HCT116 (cell line): ENCODE results near the gene RAB40C. TPM values are rescaled to one million over a fixed set of nuclear protein-coding genes. Genes with fewer than 3 reads are reported as not detected.

ENCODE experiments used
- ATAC-seq: fragments of 200-7000 bp; cut with Tn5 transposase; 2 replicates; pipeline ENCODE4 v1.9.1; 2020; ENCODE audit warnings: mild to moderate bottlenecking, moderate library complexity
- BruUV-seq: library from RNA; stranded (reverse); fragments of 400-500 nt; replicated peaks from 2 replicates; lab custom pipeline; 2021; lab: Mats Ljungman, UMichigan
- CTCF ChIA-PET: fragments of 300-600 bp; sonication (Branson Sonifier 250); formaldehyde crosslinking; loops from one replicate; lab custom pipeline; 2021; ENCODE audit warnings: antibody characterized with exemption; lab: Charles Lee
- POLR2A ChIA-PET: fragments of 300-600, 350-600 bp; sonication (Branson Sonifier 250); formaldehyde crosslinking; loops from one replicate; lab custom pipeline; 2021; ENCODE audit warnings: antibody characterized with exemption; lab: Charles Lee
- RAD21 ChIA-PET, 2 experiments: fragments of 300-600 bp; sonication (Branson Sonifier 250); formaldehyde crosslinking; loops; one replicate each; lab custom pipeline; 2023; ENCODE audit warnings: low total read pairs in 2 of 2; ENCODE audit not compliant: uncharacterized antibody in 2 of 2, unreplicated experiment in 2 of 2, low non-redundant PET in 1 of 2; lab: Charles Lee
- DNase-seq: peaks from one replicate; pipeline ENCODE4 v3.0.0-alpha.2; 2010; ENCODE audit warnings: low read depth, low spot score
- H2AFZ ChIP-seq: fragments of 200-600 bp; shearing (Covaris generic), sonication (generic); 2 replicates; pipeline ENCODE4 v1.6.1; 2017; ENCODE audit warnings: low read depth, mixed run types, mixed read lengths, antibody characterized with exemption, low read length; ENCODE audit not compliant: poor library complexity, severe bottlenecking
- H3K27ac ChIP-seq: 2 replicates; pipeline ENCODE4 v1.5.1; 2012; ENCODE audit warnings: low read depth, low read length
- H3K27me3 ChIP-seq: fragments of 200-600 bp; sonication (generic); 2 replicates; pipeline ENCODE4 v1.6.1; 2016; ENCODE audit warnings: mixed run types, low read length, mixed read lengths; ENCODE audit not compliant: insufficient read depth
- H3K36me3 ChIP-seq, 2 experiments: fragments of 200-500 bp in 1 of 2; fragments of 200-600 bp in 1 of 2; sonication (Bioruptor generic) in 1 of 2; sonication (generic) in 1 of 2; 2 replicates each; pipeline versions ENCODE4 v1.5.1 to v1.6.1; 2014 to 2016; ENCODE audit warnings: low read length in 2 of 2, inconsistent platforms in 1 of 2, mixed read lengths in 1 of 2, mixed run types in 1 of 2; ENCODE audit not compliant: insufficient read depth in 2 of 2, control insufficient read depth in 1 of 2
- H3K4me1 ChIP-seq, 2 experiments: fragments of 200-600 bp in 1 of 2; sonication (generic) in 1 of 2; 2 replicates each; pipeline versions ENCODE4 v1.5.1 to v1.6.1; 2012 to 2017; ENCODE audit warnings: low read length in 2 of 2, inconsistent platforms in 1 of 2, mild to moderate bottlenecking in 1 of 2, mixed read lengths in 1 of 2, mixed run types in 1 of 2, moderate library complexity in 1 of 2; ENCODE audit not compliant: insufficient read depth in 2 of 2, control insufficient read depth in 1 of 2
- H3K4me2 ChIP-seq: fragments of 200-600 bp; sonication (generic); 2 replicates; pipeline ENCODE4 v1.6.1; 2017; ENCODE audit warnings: mixed run types, low read length, mixed read lengths
- H3K4me3 ChIP-seq, 2 experiments: fragments of 200-600 bp in 1 of 2; sonication (generic) in 1 of 2; replicated peaks in 1 of 2; 2 replicates each; pipeline ENCODE4 v1.5.1; 2011 to 2016; ENCODE audit warnings: low read length in 2 of 2, control low read depth in 1 of 2, low read depth in 1 of 2, mild to moderate bottlenecking in 1 of 2, mixed read lengths in 1 of 2, mixed run types in 1 of 2
- H3K79me2 ChIP-seq: fragments of 200-600 bp; sonication (generic); 2 replicates; pipeline ENCODE4 v1.6.1; 2017; ENCODE audit warnings: mild to moderate bottlenecking, mixed run types, low read length, moderate library complexity, mixed read lengths; ENCODE audit not compliant: insufficient read depth
- H3K9ac ChIP-seq: fragments of 200-600 bp; sonication (generic); 2 replicates; pipeline ENCODE4 v1.6.1; 2016; ENCODE audit warnings: low read length, mixed read lengths
- H3K9me2 ChIP-seq: fragments of 200-600 bp; sonication (generic), shearing (Covaris generic); 2 replicates; pipeline ENCODE4 v1.6.1; 2017; ENCODE audit warnings: mixed run types, mild to moderate bottlenecking, moderate library complexity; ENCODE audit not compliant: insufficient read depth
- H3K9me3 ChIP-seq, 2 experiments: fragments of 200-500 bp in 1 of 2; fragments of 200-600 bp in 1 of 2; sonication (Bioruptor generic) in 1 of 2; sonication (generic) in 1 of 2; 2 replicates each; pipeline ENCODE4 v1.6.1; 2014 to 2017; ENCODE audit warnings: low read length in 2 of 2, mixed read lengths in 2 of 2, inconsistent platforms in 1 of 2, low read depth in 1 of 2, mild to moderate bottlenecking in 1 of 2, mixed run types in 1 of 2, moderate library complexity in 1 of 2; ENCODE audit not compliant: control insufficient read depth in 1 of 2, insufficient read depth in 1 of 2
- H4K20me1 ChIP-seq: fragments of 200-600 bp; sonication (generic), shearing (Covaris generic); 2 replicates; pipeline ENCODE4 v1.6.1; 2017; ENCODE audit warnings: mixed run types, mild to moderate bottlenecking, moderate library complexity; ENCODE audit not compliant: insufficient read depth
- CEBPB ChIP-seq: IDR thresholded peaks from 2 replicates; pipeline ENCODE4 v1.6.1; 2012; ENCODE audit warnings: low read depth
- FOSL1 ChIP-seq: IDR thresholded peaks from 2 replicates; pipeline ENCODE4 v1.6.1; 2012; ENCODE audit warnings: low read depth
- JUND ChIP-seq: IDR thresholded peaks from 2 replicates; pipeline ENCODE4 v1.6.1; 2012
- POLR2AphosphoS5 ChIP-seq: IDR thresholded peaks from 2 replicates; pipeline ENCODE4 v1.6.1; 2011; ENCODE audit warnings: mild to moderate bottlenecking, low read depth, low read length, moderate library complexity
- SIN3A ChIP-seq: IDR thresholded peaks from 2 replicates; pipeline ENCODE4 v1.6.1; 2012; ENCODE audit warnings: low read depth
- SP1 ChIP-seq: IDR thresholded peaks from 2 replicates; pipeline ENCODE4 v1.6.1; 2012; ENCODE audit warnings: low read depth
- SRF ChIP-seq: IDR thresholded peaks from 2 replicates; pipeline ENCODE4 v1.6.1; 2012; ENCODE audit warnings: low read depth
- TCF7L2 ChIP-seq: IDR thresholded peaks from 2 replicates; pipeline ENCODE4 v1.7.0; 2011; ENCODE audit warnings: borderline replicate concordance, inconsistent platforms; ENCODE audit not compliant: insufficient read depth, insufficient read length; ENCODE audit errors: extremely low read depth
- ZFX ChIP-seq: fragments of 450-650 bp; IDR thresholded peaks from 2 replicates; pipeline ENCODE4 v1.6.1; 2017
- ZNF274 ChIP-seq: fragments of 200-500 bp; sonication (Bioruptor generic); IDR thresholded peaks from 2 replicates; pipeline ENCODE4 v1.6.1; 2014; ENCODE audit warnings: mild to moderate bottlenecking, low read depth, low read length, inconsistent platforms
- intact Hi-C: fragments of 100-400 bp; cut with micrococcal nuclease; formaldehyde crosslinking; loops from 2 replicates; pipeline ENCODE4 v1.10.0; 2022
- total RNA-seq: library from RNA; stranded (reverse); gene quantifications from one replicate; pipeline ENCODE4 v1.2.1, GENCODE V29; 2021; ENCODE audit not compliant: unreplicated experiment
- TF ChIP-seq, protein P1 (sequence below): IDR thresholded peaks from 2 replicates; pipeline ENCODE4 v1.6.1; 2011; ENCODE audit warnings: mild to moderate bottlenecking, low read length, moderate library complexity; ENCODE audit not compliant: insufficient replicate concordance; ENCODE audit errors: extremely low read depth
- TF ChIP-seq, protein P2 (sequence below): IDR thresholded peaks from 2 replicates; pipeline ENCODE4 v1.6.1; 2012; ENCODE audit warnings: low read depth
- TF ChIP-seq, protein P3 (sequence below), 3 experiments: fragments of 200-600 bp in 1 of 3; sonication (generic) in 1 of 3; IDR thresholded peaks in 2 of 3; conservative IDR thresholded peaks in 1 of 3; 2 replicates each; pipeline ENCODE4 v1.5.1; 2012 to 2017; ENCODE audit warnings: low read depth in 2 of 3, low read length in 2 of 3, antibody characterized with exemption in 1 of 3, borderline replicate concordance in 1 of 3, control low read depth in 1 of 3, mild to moderate bottlenecking in 1 of 3, mixed read lengths in 1 of 3, mixed run types in 1 of 3, moderate library complexity in 1 of 3; ENCODE audit not compliant: insufficient read depth in 1 of 3

RAB40C gene
- total RNA-seq, 1 experiment from 2014 or later = 14.1 TPM

DNA sequence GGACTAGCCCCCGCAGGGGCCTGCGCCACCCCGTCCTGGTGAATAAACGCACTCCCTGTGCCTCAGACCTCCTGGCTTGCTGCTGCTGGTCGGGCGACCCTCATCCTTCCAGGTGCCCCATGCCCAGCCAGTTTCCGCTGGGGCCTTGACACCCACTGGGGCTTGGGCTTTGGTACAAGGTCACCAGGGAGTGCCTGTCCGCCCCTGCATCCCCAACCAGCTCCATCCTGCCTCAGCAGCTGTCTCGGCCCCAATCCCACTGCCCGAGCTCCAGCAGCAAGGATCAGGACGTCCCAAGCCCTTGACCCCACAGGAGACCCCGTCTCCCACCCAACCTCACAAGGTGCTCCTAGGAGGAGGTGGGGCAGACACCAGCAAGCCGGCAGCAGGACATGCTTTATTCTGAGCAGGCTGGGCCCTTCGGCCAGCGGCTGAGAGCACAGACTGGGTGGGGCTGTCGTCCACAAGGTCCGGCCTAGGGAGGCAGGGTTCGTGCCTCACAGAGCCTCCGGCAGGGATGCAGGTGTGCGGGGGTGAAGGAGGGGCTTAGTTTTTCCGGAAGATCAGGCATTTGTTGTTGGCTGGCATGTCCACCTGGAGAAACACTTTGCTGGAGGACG is 44.3 kb downstream of the RAB40C start:
- H3K4me2 ChIP-seq = no peak overlapping the region
- H4K20me1 ChIP-seq = no peaks in the 10 kb centered on the region
- TF ChIP-seq, protein P1, sequence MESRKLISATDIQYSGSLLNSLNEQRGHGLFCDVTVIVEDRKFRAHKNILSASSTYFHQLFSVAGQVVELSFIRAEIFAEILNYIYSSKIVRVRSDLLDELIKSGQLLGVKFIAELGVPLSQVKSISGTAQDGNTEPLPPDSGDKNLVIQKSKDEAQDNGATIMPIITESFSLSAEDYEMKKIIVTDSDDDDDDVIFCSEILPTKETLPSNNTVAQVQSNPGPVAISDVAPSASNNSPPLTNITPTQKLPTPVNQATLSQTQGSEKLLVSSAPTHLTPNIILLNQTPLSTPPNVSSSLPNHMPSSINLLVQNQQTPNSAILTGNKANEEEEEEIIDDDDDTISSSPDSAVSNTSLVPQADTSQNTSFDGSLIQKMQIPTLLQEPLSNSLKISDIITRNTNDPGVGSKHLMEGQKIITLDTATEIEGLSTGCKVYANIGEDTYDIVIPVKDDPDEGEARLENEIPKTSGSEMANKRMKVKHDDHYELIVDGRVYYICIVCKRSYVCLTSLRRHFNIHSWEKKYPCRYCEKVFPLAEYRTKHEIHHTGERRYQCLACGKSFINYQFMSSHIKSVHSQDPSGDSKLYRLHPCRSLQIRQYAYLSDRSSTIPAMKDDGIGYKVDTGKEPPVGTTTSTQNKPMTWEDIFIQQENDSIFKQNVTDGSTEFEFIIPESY = no peak
- TF ChIP-seq POLR2AphosphoS5 = no peak
- no peak for TF ChIP-seq ZNF274
- no peak for TF ChIP-seq ZFX
- TF ChIP-seq FOSL1 = no peak
- TF ChIP-seq, protein P2, sequence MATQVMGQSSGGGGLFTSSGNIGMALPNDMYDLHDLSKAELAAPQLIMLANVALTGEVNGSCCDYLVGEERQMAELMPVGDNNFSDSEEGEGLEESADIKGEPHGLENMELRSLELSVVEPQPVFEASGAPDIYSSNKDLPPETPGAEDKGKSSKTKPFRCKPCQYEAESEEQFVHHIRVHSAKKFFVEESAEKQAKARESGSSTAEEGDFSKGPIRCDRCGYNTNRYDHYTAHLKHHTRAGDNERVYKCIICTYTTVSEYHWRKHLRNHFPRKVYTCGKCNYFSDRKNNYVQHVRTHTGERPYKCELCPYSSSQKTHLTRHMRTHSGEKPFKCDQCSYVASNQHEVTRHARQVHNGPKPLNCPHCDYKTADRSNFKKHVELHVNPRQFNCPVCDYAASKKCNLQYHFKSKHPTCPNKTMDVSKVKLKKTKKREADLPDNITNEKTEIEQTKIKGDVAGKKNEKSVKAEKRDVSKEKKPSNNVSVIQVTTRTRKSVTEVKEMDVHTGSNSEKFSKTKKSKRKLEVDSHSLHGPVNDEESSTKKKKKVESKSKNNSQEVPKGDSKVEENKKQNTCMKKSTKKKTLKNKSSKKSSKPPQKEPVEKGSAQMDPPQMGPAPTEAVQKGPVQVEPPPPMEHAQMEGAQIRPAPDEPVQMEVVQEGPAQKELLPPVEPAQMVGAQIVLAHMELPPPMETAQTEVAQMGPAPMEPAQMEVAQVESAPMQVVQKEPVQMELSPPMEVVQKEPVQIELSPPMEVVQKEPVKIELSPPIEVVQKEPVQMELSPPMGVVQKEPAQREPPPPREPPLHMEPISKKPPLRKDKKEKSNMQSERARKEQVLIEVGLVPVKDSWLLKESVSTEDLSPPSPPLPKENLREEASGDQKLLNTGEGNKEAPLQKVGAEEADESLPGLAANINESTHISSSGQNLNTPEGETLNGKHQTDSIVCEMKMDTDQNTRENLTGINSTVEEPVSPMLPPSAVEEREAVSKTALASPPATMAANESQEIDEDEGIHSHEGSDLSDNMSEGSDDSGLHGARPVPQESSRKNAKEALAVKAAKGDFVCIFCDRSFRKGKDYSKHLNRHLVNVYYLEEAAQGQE = no peak
- TF ChIP-seq SRF = no peak
- TF ChIP-seq, protein P3, sequence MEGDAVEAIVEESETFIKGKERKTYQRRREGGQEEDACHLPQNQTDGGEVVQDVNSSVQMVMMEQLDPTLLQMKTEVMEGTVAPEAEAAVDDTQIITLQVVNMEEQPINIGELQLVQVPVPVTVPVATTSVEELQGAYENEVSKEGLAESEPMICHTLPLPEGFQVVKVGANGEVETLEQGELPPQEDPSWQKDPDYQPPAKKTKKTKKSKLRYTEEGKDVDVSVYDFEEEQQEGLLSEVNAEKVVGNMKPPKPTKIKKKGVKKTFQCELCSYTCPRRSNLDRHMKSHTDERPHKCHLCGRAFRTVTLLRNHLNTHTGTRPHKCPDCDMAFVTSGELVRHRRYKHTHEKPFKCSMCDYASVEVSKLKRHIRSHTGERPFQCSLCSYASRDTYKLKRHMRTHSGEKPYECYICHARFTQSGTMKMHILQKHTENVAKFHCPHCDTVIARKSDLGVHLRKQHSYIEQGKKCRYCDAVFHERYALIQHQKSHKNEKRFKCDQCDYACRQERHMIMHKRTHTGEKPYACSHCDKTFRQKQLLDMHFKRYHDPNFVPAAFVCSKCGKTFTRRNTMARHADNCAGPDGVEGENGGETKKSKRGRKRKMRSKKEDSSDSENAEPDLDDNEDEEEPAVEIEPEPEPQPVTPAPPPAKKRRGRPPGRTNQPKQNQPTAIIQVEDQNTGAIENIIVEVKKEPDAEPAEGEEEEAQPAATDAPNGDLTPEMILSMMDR (IDR thresholded peaks at IDR 0.05 in 2 of 3, conservative IDR thresholded peaks at IDR 0.05 in 1 of 3; ENCODE audit: borderline replicate concordance in 1 of 3, insufficient read depth in 1 of 3, low read depth in 2 of 3, low read length in 2 of 3) = no peak
- no peak for TF ChIP-seq JUND
- no peak for TF ChIP-seq CEBPB
- no peak for TF ChIP-seq SIN3A
- no peak for TF ChIP-seq SP1
- no peak for TF ChIP-seq TCF7L2
- ChIA-PET CTCF (no interaction called here), RAD21 (no interaction called here), POLR2A (no interaction called here)
- no peak overlapping the region for H3K9ac ChIP-seq
- intact Hi-C loops = no loop called here
- H3K9me3 ChIP-seq = no peaks in the 10 kb centered on the region
- BruUV-seq = TSS peak; percentile 61
- H3K4me3 ChIP-seq = no peak overlapping the region
- H3K79me2 ChIP-seq = peaks cover 15% of the 10 kb centered on the region; the same call in 1 of the 2 replicates
- no peaks in the 10 kb centered on the region for H3K36me3 ChIP-seq
- H3K27me3 ChIP-seq = no peaks in the 10 kb centered on the region
- DNase-seq (no peak), ATAC-seq (no peak)
- peaks cover 3 to 21% of the 10 kb centered on the region in 2 experiments; a peak in 3 of 4 replicates for H3K4me1 ChIP-seq
- H3K27ac ChIP-seq = no peak overlapping the region; the same call in 1 of the 2 replicates
- H2AFZ ChIP-seq = no peak overlapping the region
- no peaks in the 10 kb centered on the region for H3K9me2 ChIP-seq
